Osteoblast (primary cell): ENCODE results near the gene ARID3C. TPM values are rescaled to one million over a fixed set of nuclear protein-coding genes. Genes with fewer than 3 reads are reported as not detected.

Source experiments
- DNase-seq: peaks from one replicate; pipeline ENCODE4 v3.0.0; 2011; ENCODE audit warnings: low spot score, mixed read lengths; ENCODE audit not compliant: insufficient read length; ENCODE audit errors: missing footprints
- H2AFZ ChIP-seq: 2 replicates; pipeline ENCODE4 v1.6.0; 2011; ENCODE audit warnings: mild to moderate bottlenecking, low read length
- H3K27ac ChIP-seq: 2 replicates; pipeline ENCODE4 v1.5.1; 2011; ENCODE audit warnings: mild to moderate bottlenecking, low read depth, low read length, moderate library complexity
- H3K27me3 ChIP-seq: 2 replicates; pipeline ENCODE4 v1.6.0; 2012; ENCODE audit warnings: mild to moderate bottlenecking, control low read depth, inconsistent platforms, low read length, moderate library complexity; ENCODE audit not compliant: insufficient read depth
- H3K36me3 ChIP-seq: 2 replicates; pipeline ENCODE4 v1.5.1; 2011; ENCODE audit warnings: mild to moderate bottlenecking, low read length, control low read depth, moderate library complexity; ENCODE audit not compliant: insufficient read depth
- H3K4me1 ChIP-seq: 2 replicates; pipeline ENCODE4 v1.5.1; 2011; ENCODE audit warnings: mild to moderate bottlenecking, low read length, control low read depth, moderate library complexity; ENCODE audit not compliant: insufficient read depth
- H3K4me2 ChIP-seq: 2 replicates; pipeline ENCODE4 v1.6.0; 2011; ENCODE audit warnings: mild to moderate bottlenecking, low read length; ENCODE audit not compliant: insufficient read depth
- H3K4me3 ChIP-seq: fragments of 200-600 bp; sonication (generic); 3 replicates; pipeline ENCODE4 v1.5.1; 2012; ENCODE audit warnings: mild to moderate bottlenecking, low read length, inconsistent platforms; ENCODE audit not compliant: insufficient read depth
- H3K79me2 ChIP-seq: 2 replicates; pipeline ENCODE4 v1.6.0; 2012; ENCODE audit warnings: mild to moderate bottlenecking, low read length, control low read depth, inconsistent platforms; ENCODE audit not compliant: insufficient read depth
- H3K9me3 ChIP-seq: 2 replicates; pipeline ENCODE4 v1.5.1; 2011; ENCODE audit warnings: low read depth, low read length, control low read depth
- H4K20me1 ChIP-seq: 2 replicates; pipeline ENCODE4 v1.6.0; 2012; ENCODE audit warnings: mild to moderate bottlenecking, low read length, control low read depth; ENCODE audit not compliant: insufficient read depth
- total RNA-seq: library from RNA; depleted of rRNA; stranded (reverse); fragments of >200 nt; gene quantifications from 2 replicates; pipeline ENCODE4 v1.2.3, GENCODE V29; 2012
- TF ChIP-seq, protein P1 (sequence below): IDR thresholded peaks from 2 replicates; pipeline ENCODE4 v1.5.1; 2011; ENCODE audit warnings: mild to moderate bottlenecking, low read depth, low read length, moderate library complexity; ENCODE audit errors: extremely low read depth

Gene ARID3C, protein sequence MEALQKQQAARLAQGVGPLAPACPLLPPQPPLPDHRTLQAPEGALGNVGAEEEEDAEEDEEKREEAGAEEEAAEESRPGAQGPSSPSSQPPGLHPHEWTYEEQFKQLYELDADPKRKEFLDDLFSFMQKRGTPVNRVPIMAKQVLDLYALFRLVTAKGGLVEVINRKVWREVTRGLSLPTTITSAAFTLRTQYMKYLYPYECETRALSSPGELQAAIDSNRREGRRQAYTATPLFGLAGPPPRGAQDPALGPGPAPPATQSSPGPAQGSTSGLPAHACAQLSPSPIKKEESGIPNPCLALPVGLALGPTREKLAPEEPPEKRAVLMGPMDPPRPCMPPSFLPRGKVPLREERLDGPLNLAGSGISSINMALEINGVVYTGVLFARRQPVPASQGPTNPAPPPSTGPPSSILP
- under 0.01 TPM in 1 of 2 replicates, not detected in the other for total RNA-seq

DNA sequence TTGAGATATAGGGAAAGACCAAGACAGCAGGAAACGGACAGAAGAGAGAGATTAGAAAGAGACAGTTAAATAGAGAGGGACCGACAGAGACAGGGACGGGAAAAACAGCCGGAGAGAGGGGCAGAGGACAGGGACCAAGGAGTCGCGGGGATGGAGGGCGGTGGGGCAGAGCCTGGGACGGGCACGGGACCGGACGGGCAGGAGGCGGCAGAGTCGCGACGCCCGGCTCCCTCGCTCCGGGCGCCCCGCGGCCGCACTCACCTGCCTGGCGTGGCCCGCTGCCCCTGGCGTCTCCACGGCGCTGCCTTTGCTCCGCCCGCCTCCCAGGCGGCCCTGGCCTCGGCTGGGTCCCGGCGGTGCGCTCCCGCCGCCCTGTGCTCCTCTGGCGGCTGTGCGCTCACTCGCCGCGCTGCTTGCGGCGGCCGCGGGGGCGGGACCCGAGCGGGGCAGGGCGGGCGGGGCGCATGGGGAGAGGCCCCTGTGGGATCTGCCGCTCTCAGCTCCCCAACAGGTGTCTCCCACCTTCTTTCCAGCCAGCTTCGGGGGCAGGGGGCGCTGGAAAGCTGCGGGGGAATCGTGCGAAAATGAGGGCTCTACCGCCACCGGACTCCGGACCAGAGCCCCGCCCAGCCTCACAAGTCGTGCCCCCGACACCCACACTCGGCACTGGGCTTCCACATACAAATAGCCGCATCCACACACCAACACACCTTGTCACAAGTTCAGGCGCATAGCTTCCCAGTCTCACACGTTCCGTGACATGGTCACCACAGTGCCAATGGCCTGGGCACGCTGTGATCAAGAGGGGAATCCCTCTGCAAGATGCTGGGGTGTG lies at the start of gene ARID3C:
Gene ARID3C (minus strand): TSS at position 411 of the 835 bp plus-strand sequence. CDS start 1,052 bp downstream, outside the sequence.
- H3K4me1 ChIP-seq = peaks cover 4% of the 10 kb centered on the region
- H2AFZ ChIP-seq = no peak within 1 kb of the TSS
- peak within 1 kb of the TSS; percentile 37 for H3K4me3 ChIP-seq
- peak; percentile 89 for DNase-seq
- peak within 1 kb of the TSS; percentile 50 for H3K4me2 ChIP-seq
- TF ChIP-seq, protein P1, sequence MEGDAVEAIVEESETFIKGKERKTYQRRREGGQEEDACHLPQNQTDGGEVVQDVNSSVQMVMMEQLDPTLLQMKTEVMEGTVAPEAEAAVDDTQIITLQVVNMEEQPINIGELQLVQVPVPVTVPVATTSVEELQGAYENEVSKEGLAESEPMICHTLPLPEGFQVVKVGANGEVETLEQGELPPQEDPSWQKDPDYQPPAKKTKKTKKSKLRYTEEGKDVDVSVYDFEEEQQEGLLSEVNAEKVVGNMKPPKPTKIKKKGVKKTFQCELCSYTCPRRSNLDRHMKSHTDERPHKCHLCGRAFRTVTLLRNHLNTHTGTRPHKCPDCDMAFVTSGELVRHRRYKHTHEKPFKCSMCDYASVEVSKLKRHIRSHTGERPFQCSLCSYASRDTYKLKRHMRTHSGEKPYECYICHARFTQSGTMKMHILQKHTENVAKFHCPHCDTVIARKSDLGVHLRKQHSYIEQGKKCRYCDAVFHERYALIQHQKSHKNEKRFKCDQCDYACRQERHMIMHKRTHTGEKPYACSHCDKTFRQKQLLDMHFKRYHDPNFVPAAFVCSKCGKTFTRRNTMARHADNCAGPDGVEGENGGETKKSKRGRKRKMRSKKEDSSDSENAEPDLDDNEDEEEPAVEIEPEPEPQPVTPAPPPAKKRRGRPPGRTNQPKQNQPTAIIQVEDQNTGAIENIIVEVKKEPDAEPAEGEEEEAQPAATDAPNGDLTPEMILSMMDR = no peak
- peaks cover 73% of the 10 kb centered on the region for H3K27me3 ChIP-seq
- H3K27ac ChIP-seq = no peak within 1 kb of the TSS
- H4K20me1 ChIP-seq = peaks cover 7% of the 10 kb centered on the region
- no peaks in the 10 kb centered on the region for H3K9me3 ChIP-seq
- H3K36me3 ChIP-seq = no peaks in the 10 kb centered on the region
- H3K79me2 ChIP-seq = no peaks in the 10 kb centered on the region

DNA sequence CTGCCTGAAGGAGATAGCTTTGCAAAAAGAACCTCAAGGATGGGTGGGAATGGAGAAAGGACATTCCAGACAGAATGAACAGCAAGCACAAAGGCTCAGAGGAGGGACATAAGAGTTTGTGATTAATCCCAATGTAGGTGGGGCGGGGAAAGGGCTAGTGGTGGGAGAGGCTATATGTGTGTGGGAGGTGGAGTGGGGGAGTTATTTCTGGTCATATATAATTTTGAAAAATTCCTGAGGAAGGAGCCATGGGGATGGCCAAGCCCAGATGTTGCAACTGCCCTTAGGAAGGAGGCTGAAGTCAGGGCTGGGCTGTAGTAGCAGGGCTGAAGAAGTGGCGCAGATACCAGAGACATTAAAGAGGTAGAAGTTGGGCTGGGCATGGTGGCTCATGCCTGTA lies 47.0 kb upstream of the ARID3C start:
- TF ChIP-seq, protein P1 = no peak
- DNase-seq = peak; percentile 78
- no peak overlapping the region for H2AFZ ChIP-seq
- peaks cover 1% of the 10 kb centered on the region for H3K36me3 ChIP-seq
- H3K4me1 ChIP-seq = no peaks in the 10 kb centered on the region
- no peak overlapping the region for H3K4me3 ChIP-seq
- no peak overlapping the region for H3K27ac ChIP-seq
- no peaks in the 10 kb centered on the region for H3K27me3 ChIP-seq
- no peaks in the 10 kb centered on the region for H3K79me2 ChIP-seq
- H4K20me1 ChIP-seq = no peaks in the 10 kb centered on the region
- no peak overlapping the region for H3K4me2 ChIP-seq
- H3K9me3 ChIP-seq = no peaks in the 10 kb centered on the region

DNA sequence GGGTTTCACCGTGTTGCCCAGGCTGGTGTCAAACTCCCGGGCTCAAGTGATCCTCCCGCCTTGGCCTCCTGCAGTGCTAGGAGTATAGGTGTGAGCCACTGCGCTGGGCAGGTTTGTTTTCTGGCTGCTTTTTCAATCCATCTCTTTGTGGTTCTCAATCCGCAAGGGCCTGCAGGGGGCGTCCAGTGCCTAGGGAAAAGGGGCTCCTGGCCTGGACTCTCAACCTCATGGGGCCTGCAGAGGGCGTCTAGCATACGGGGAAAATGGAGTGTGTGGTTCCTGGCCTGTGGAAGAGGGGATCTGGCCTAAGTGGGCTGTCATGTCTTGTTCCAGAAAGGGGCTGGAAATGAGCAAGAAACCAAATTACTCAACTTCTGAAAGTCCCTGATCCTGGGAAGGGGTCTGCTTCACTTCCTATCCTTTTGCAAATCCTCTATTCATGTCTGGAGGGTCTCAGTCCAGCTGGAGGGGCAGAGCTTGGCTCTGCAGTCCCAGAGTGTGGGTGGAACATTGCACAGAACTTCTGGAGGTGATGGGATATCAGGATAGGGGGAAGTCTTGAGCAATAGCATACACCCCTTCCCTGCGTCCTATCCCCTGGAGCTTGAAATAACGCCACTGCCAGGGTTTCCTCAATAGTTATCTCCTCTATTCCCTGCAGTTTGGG lies 46.3 kb upstream of the ARID3C start:
- H3K27me3 ChIP-seq = no peaks in the 10 kb centered on the region
- no peak overlapping the region for H2AFZ ChIP-seq
- H3K4me2 ChIP-seq = no peak overlapping the region
- peaks cover 5% of the 10 kb centered on the region for H4K20me1 ChIP-seq
- H3K4me3 ChIP-seq = no peak overlapping the region
- peaks cover 3% of the 10 kb centered on the region for H3K79me2 ChIP-seq
- no peaks in the 10 kb centered on the region for H3K4me1 ChIP-seq
- no peak overlapping the region for H3K27ac ChIP-seq
- TF ChIP-seq, protein P1 = peak; percentile 86
- DNase-seq = peak; percentile 79
- H3K9me3 ChIP-seq = no peaks in the 10 kb centered on the region
- no peaks in the 10 kb centered on the region for H3K36me3 ChIP-seq
